ENCODE data around the gene OR8B4. TPM values are rescaled to one million over a fixed set of nuclear protein-coding genes. Genes with fewer than 3 reads are reported as not detected.
"Not testable (repeated sequence)": the region's sequence is repeated elsewhere in the genome, so short reads cannot be mapped to it uniquely, and the experiment has no call there.

Gene OR8B4
- total RNA-seq, 1 experiment from 2014 or later, result not detected

DNA sequence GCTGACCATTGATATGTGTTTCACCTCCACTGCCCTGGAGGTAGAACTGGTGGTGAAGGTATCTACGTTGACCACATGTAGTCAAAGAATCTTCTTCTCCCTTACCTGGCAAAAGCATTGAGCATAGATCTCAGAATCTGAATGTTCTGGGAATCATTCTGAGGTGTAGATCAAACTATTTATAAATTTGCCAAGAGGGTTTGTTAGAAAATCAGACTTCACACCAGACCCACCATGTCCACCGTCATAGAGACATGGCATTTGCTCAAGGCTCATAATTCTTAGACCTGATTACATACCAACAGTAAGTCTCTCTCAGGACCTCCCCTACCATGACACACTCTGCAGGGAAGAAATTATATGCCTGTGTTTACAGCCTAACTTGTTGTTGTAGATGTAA is 40.3 kb downstream of the OR8B4 start, which contains the start of gene OR8B2:
Gene OR8B2, minus strand, starts transcription at position 101 of the 400 bp plus-strand sequence. CDS start 1,156 bp downstream, outside the sequence.
- Histone ChIP-seq H3K4me3 (no peak within 1 kb of the TSS), H4K20me1 (ENCODE audit: insufficient read depth) (no peaks in the 10 kb centered on the region), H3K36me3 (ENCODE audit: low read depth) (no peaks in the 10 kb centered on the region), H3K27me3 (ENCODE audit: insufficient read depth, low read depth) (no peaks in the 10 kb centered on the region), H3K9me2 (ENCODE audit: insufficient read depth) (no peaks in the 10 kb centered on the region), H3F3A (ENCODE audit: insufficient read depth, low read depth) (no peaks in the 10 kb centered on the region), H3K27ac (no peak within 1 kb of the TSS), H3K79me2 (ENCODE audit: low read depth) (no peaks in the 10 kb centered on the region), H3K4me1 (replicated peaks; ENCODE audit: insufficient read depth) (no peaks in the 10 kb centered on the region), H3K9me3 (ENCODE audit: insufficient read depth, low read depth) (no peaks in the 10 kb centered on the region), H2AFZ (no peak within 1 kb of the TSS), H3K4me2 (no peak within 1 kb of the TSS)
- TF ChIP-seq EZH2 (IDR thresholded peaks at IDR 0.05; ENCODE audit: low read depth), result no peak
- TF ChIP-seq, protein P1, sequence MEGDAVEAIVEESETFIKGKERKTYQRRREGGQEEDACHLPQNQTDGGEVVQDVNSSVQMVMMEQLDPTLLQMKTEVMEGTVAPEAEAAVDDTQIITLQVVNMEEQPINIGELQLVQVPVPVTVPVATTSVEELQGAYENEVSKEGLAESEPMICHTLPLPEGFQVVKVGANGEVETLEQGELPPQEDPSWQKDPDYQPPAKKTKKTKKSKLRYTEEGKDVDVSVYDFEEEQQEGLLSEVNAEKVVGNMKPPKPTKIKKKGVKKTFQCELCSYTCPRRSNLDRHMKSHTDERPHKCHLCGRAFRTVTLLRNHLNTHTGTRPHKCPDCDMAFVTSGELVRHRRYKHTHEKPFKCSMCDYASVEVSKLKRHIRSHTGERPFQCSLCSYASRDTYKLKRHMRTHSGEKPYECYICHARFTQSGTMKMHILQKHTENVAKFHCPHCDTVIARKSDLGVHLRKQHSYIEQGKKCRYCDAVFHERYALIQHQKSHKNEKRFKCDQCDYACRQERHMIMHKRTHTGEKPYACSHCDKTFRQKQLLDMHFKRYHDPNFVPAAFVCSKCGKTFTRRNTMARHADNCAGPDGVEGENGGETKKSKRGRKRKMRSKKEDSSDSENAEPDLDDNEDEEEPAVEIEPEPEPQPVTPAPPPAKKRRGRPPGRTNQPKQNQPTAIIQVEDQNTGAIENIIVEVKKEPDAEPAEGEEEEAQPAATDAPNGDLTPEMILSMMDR (conservative IDR thresholded peaks at IDR 0.05), result no peak
- ChIA-PET POLR2A (ENCODE audit: unreplicated experiment) (interaction anchor here (0.8 kb wide), 1 partner anchor 311 kb away, joined by 10 read pairs; no protein-coding TSS in a partner anchor), CTCF (no interaction called here)
- no TSS peak for BruUV-seq (replicated peaks)
- DNase-seq, result no peak
- intact Hi-C loops (cut with micrococcal nuclease; ENCODE audit: unreplicated experiment), result no loop called here

GRCh38 chr11:124382857-124383256 is 41.8 kb downstream of the OR8B4 start:
- H3K4me2 ChIP-seq; H3K36me3 ChIP-seq (ENCODE audit: low read depth); H3K27ac ChIP-seq; H2AFZ ChIP-seq; H4K20me1 ChIP-seq (ENCODE audit: insufficient read depth); CTCF ChIA-PET; intact Hi-C loops (cut with micrococcal nuclease; ENCODE audit: unreplicated experiment); H3K9me3 ChIP-seq (ENCODE audit: insufficient read depth, low read depth); H3F3A ChIP-seq (ENCODE audit: insufficient read depth, low read depth); H3K27me3 ChIP-seq (ENCODE audit: insufficient read depth, low read depth); H3K9me2 ChIP-seq (ENCODE audit: insufficient read depth); H3K79me2 ChIP-seq (ENCODE audit: low read depth); DNase-seq; POLR2A ChIA-PET (ENCODE audit: unreplicated experiment); BruUV-seq (replicated peaks); H3K4me3 ChIP-seq; H3K4me1 ChIP-seq (replicated peaks; ENCODE audit: insufficient read depth): not testable (repeated sequence)

DNA sequence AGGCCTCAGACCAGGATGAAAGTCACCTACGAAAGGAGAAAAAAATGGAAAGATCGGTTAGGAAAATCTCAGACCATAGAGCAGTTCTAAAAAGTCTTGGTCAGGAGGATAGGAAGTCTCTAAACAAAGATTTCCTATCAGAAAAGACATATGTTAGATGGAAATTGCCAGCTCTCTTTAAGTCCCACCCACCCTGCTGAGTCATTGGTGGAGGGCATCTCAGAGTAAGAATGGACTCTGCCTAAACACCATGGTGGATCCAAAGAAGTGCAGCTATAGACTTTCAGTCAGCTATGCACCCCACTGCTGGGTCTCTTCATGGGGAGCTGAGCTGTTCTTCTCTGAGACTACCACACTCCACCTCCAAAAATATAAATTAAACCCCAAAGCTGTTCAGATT is 44.1 kb downstream of the OR8B4 start:
- no peaks in the 10 kb centered on the region for H3K36me3 ChIP-seq (ENCODE audit: low read depth)
- no peaks in the 10 kb centered on the region for H3K79me2 ChIP-seq (ENCODE audit: low read depth)
- ChIA-PET CTCF (no interaction called here), POLR2A (ENCODE audit: unreplicated experiment) (no interaction called here)
- H3K27ac ChIP-seq, result no peak overlapping the region
- H3K27me3 ChIP-seq (ENCODE audit: insufficient read depth, low read depth), result peaks cover 7% of the 10 kb centered on the region
- no peak overlapping the region for H3K4me3 ChIP-seq
- no peaks in the 10 kb centered on the region for H3F3A ChIP-seq (ENCODE audit: insufficient read depth, low read depth)
- H3K4me2 ChIP-seq, result no peak overlapping the region
- H4K20me1 ChIP-seq (ENCODE audit: insufficient read depth), result no peaks in the 10 kb centered on the region
- no peaks in the 10 kb centered on the region for H3K9me3 ChIP-seq (ENCODE audit: insufficient read depth, low read depth)
- intact Hi-C loops (cut with micrococcal nuclease; ENCODE audit: unreplicated experiment), result no loop called here
- no TSS peak for BruUV-seq (replicated peaks)
- no peaks in the 10 kb centered on the region for H3K9me2 ChIP-seq (ENCODE audit: insufficient read depth)
- TF ChIP-seq, protein P1 (conservative IDR thresholded peaks at IDR 0.05), result no peak
- no peak for TF ChIP-seq EZH2 (IDR thresholded peaks at IDR 0.05; ENCODE audit: low read depth)
- no peaks in the 10 kb centered on the region for H3K4me1 ChIP-seq (replicated peaks; ENCODE audit: insufficient read depth)
- H2AFZ ChIP-seq, result no peak overlapping the region
- DNase-seq, result no peak

DNA sequence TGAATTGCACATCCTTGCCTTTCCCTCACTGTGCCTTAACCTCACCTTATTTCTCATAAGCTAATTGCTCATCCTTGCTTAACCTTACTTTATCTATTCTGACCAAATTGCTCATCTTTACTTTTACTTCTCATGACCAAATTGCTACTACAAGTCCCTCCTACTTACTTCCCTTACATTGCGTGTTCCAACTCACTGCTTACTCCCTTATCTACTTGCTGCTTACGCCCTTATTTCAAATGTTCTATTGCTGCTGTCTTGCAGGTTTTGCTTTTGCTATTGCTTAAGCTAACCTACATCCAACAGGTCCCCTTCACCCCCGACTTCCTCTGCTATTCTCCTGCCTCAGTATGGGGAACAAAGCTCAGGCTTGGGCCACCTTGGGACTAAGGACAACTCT is 48.4 kb downstream of the OR8B4 start:
- Histone ChIP-seq H3K36me3 (ENCODE audit: low read depth) (no peaks in the 10 kb centered on the region), H3K79me2 (ENCODE audit: low read depth) (no peaks in the 10 kb centered on the region), H3K9me3 (ENCODE audit: insufficient read depth, low read depth) (no peaks in the 10 kb centered on the region), H3K4me3 (no peak overlapping the region), H2AFZ (no peak overlapping the region), H3K27me3 (ENCODE audit: insufficient read depth, low read depth) (peaks cover 13% of the 10 kb centered on the region), H4K20me1 (ENCODE audit: insufficient read depth) (no peaks in the 10 kb centered on the region), H3K9me2 (ENCODE audit: insufficient read depth) (no peaks in the 10 kb centered on the region), H3K4me2 (no peak overlapping the region), H3F3A (ENCODE audit: insufficient read depth, low read depth) (no peaks in the 10 kb centered on the region), H3K27ac (no peak overlapping the region), H3K4me1 (replicated peaks; ENCODE audit: insufficient read depth) (no peaks in the 10 kb centered on the region)
- ChIA-PET POLR2A (ENCODE audit: unreplicated experiment) (no interaction called here), CTCF (no interaction called here)
- no TSS peak for BruUV-seq (replicated peaks)
- DNase-seq, result no peak
- intact Hi-C loops (cut with micrococcal nuclease; ENCODE audit: unreplicated experiment), result no loop called here
- no peak for TF ChIP-seq EZH2 (IDR thresholded peaks at IDR 0.05; ENCODE audit: low read depth)
- TF ChIP-seq, protein P1 (conservative IDR thresholded peaks at IDR 0.05), result no peak
